ENCODE data around the gene KLHDC8A. TPM values are rescaled to one million over a fixed set of nuclear protein-coding genes. Genes with fewer than 3 reads are reported as not detected.

KLHDC8A gene
- total RNA-seq, 1 experiment from 2014 or later = not detected

GRCh38 chr1:205350691-205351141 lies 6.0 kb downstream of the KLHDC8A start:
- in situ Hi-C loops (cut with HindIII; ENCODE audit: low pct_unique_long_range_greater_than_20kb, low sequenced_read_pairs) = no loop called here
- no peak for DNase-seq (ENCODE audit: low read depth)

DNA sequence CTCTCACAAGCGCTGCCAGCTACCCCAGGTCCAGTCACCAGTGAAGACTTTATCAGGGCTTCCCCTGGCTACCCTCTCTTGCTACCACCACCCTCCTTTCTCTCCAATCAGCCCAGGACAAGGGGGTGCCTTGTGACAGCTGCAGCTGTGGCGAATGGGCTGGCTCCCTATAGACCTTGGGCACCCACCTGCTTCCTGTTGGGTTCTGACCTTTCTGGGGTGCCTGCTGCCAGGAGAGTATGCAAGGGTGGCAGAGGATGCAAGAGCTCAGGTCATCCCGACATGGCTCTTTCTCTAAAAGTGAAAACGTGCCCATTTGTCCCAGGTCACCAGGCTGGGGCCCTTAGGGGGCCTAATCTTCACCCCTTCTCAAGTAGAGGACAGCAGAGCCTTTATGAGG lies 6.6 kb downstream of the KLHDC8A start:
- in situ Hi-C loops (cut with HindIII; ENCODE audit: low pct_unique_long_range_greater_than_20kb, low sequenced_read_pairs) = no loop called here
- no peak for DNase-seq (ENCODE audit: low read depth)

DNA sequence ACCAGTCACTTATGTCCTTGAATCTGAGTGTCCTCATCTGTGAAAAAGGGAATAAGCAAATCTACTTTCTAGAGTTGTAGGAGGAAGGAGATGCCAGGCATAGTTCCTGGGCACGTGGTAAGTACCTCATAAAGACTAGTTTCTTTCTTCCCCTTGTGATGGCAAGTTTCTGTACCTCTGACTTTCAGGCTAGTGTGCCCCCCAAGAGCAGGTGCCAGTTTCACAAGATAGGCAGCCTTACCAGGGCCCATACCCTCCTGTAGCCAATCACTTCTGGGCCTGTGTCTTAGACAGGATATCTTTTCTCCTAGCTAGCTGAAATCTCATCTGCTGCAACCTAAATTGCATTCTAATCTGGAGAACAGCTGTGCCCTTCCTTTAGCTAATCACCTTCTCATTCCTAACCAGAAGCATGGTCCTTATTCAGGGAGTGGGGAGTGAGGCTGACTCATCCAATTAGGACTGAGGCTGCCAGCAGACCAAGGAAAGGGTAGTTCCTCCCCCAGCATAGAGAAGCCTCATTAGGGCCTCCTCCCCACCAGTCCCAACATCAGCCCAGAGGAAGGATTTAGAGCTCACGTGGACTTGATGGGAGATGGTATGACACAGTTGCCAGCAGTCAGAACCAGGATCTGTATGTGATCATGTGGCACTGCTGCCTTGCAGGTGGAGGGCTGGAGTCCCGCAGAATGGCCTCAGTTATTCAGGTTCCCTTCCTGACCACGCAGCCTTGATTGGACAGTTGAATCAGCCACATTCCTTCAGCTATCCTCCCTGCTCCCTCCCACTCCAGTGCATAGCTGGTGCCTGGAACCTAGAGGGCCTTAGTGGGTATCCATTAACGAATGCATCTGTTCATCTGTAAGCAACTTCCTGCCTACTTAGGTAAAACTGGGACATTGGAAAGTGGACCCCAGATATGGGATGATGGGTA lies 7.9 kb downstream of the KLHDC8A start:
- in situ Hi-C loops (cut with HindIII; ENCODE audit: low pct_unique_long_range_greater_than_20kb, low sequenced_read_pairs) = no loop called here
- DNase-seq (ENCODE audit: low read depth) = no peak

DNA sequence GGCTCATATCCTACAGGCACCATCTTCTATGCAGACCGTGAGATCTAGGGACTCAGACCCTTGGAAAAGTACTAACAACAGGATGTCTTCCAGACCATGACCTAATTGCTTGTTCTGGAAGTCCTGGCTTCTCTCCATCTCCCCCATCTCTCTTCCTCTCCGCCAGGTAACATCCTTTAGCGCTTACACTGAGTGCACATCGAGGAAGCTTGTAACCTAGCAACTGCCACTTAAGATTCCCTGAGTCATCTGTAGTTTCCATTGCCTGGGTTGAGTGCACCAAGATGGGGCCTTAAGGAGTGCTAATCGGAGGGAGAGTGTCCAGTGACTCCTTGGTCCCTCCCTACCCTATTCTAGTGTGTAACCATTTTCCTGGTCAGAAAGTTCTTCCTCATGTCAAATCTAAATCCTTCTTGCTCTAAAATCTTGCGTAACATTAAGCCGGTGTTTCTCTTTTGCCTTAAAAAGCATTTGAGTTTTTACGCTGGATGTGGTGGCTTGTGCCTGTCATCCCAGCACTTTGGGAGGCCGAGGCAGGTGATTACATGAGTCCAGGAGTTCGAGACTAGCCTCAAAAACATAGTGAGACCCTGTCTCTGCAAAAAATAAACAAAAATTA lies 9.7 kb downstream of the KLHDC8A start:
- DNase-seq (ENCODE audit: low read depth) = peak; percentile 69
- in situ Hi-C loops (cut with HindIII; ENCODE audit: low pct_unique_long_range_greater_than_20kb, low sequenced_read_pairs) = no loop called here

DNA sequence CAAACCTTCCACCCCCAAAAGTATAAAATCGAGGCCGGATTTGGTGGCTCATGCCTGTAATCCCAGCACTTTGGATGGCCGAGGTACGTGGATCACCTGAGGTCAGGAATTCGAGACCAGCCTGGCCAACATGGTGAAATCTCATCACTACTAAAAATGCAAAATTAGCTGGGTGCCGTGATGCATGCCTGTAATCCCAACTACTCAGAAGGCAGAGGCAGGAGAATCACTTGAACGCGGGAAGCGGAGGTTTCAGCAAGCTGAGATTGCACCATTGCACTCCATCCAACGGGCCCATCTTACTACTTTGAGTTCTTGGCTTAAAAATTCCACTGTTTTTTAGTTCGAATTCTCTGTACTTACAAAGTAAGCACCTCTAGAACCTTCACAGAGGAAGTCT lies 11.0 kb downstream of the KLHDC8A start:
- DNase-seq (ENCODE audit: low read depth) = no peak
- in situ Hi-C loops (cut with HindIII; ENCODE audit: low pct_unique_long_range_greater_than_20kb, low sequenced_read_pairs) = no loop called here

DNA sequence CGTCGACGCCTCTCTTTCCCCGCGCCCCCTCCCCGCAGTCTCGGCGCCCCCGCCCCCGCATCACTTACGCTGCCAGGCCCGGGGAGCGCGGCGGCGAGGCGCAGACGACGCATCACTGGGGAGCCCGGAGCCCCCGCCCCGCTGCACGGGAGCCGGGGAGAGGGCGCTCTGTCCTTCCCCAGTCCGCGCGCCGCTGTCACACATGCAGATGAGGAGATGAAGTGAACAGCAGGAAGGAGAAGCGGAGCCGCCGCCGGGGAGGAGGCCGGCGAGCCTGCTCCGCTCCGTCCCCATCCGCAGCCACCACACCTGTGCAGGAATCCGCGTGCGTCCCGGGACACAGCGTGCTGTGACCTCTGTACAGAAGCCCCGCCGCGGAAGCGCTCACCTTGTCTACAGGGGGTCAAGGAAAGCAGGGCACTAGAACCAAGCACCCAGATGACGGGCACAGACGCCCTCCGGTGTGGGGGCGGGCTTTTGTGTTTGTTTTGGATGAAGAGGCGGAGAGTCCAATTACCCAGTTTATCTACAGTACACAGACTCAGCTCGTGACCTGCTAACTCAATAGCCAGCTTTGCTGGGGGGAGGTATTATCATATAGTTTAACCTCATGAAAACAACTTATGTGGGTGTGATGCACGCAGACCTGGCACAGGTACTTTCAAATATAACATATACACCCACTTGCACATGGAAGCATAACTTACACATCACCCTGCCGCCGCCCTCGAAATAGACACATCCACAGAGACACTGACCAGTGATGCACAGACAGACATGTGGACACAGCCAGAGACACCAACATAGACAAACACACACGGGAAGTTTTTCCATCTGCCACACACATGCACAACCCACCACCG lies 12.4 kb downstream of the KLHDC8A start:
- no peak for DNase-seq (ENCODE audit: low read depth)
- in situ Hi-C loops (cut with HindIII; ENCODE audit: low pct_unique_long_range_greater_than_20kb, low sequenced_read_pairs) = no loop called here

GRCh38 chr1:205343431-205344065 lies 13.2 kb downstream of the KLHDC8A start:
- in situ Hi-C loops (cut with HindIII; ENCODE audit: low pct_unique_long_range_greater_than_20kb, low sequenced_read_pairs) = no loop called here
- DNase-seq (ENCODE audit: low read depth) = no peak

DNA sequence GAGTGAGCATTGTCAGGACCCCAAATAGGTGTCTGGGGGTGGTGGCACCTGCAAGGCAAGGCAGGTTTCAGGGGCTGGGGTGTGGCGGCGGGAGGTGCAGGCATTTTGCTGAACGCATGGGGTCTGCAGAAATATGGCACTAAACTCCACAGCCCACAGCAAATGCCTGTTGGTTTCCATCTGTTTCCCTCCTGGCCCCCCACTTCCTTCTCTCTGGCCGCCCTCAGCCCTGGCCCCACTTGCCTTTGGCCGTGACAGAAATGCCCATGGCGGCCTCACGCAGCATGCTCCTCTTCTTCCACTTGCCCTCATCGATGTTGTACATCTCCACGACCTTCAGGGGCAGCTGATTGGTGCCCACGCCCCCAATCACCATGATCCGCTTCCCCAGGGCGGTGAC lies 13.7 kb downstream of the KLHDC8A start:
- in situ Hi-C loops (cut with HindIII; ENCODE audit: low pct_unique_long_range_greater_than_20kb, low sequenced_read_pairs) = no loop called here
- DNase-seq (ENCODE audit: low read depth) = no peak

DNA sequence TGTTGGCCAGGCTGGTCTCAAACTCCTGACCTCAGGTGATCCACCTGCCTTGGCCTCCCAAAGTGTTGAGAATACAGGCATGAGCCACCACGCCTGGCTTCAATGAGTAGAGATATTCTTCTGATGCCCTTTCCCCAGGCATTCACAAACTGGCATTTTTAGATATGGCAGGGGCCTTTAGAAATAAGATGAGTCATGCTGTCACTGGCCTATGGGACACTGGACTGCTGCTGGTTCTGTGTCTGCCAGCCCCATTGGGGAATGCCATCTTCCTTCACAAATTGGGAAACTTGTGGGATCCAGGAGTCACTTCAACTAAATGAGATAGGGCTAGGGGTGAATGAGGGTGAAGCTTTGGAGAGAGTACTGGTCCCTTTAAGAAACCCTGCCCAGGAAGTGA lies 16.0 kb downstream of the KLHDC8A start:
- no peak for DNase-seq (ENCODE audit: low read depth)
- in situ Hi-C loops (cut with HindIII; ENCODE audit: low pct_unique_long_range_greater_than_20kb, low sequenced_read_pairs) = no loop called here

DNA sequence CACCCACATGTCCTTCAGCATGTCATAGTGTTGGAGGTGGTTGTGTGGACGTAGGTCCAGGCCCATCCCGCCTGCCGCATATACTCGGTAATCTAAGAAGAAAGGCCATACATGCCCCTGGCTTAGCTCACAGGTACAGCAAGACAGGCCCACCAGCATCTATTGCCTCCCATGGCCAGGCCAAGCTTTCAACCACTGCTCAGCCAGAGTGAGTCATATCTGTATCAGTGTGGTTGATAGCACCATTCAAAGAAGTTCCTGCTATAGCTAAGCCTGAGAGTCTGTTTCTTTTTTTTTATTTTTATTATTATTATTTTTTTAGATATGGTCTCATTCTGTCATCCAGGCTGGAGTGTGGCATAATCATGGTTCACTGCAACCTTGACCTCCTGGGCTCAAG lies 17.0 kb downstream of the KLHDC8A start:
- in situ Hi-C loops (cut with HindIII; ENCODE audit: low pct_unique_long_range_greater_than_20kb, low sequenced_read_pairs) = no loop called here
- DNase-seq (ENCODE audit: low read depth) = no peak

- no peak for DNase-seq (ENCODE audit: low read depth)
- in situ Hi-C loops (cut with HindIII; ENCODE audit: low pct_unique_long_range_greater_than_20kb, low sequenced_read_pairs) = no loop called here
Measured at GRCh38 chr1:205339197-205339702, 17.5 kb downstream of the KLHDC8A start.

DNA sequence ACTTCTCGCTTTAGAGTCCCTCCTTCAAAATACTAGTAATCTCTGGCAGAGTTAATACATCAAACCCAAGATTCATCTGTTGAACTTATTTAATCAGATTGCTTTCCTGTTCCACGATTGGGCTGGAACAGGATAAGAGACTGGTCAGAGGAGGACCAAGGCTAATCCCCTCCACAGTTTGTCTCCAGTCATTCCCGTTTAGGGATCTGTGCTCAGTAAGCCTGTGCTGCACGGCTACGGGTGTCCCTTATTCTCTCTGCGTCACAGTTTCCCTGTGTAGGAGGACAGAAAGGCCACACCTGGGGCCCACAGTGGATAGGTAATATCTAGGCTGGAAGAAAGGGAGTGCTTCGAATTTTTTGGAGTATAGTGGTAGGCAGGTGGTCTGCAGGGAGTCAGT lies 18.7 kb downstream of the KLHDC8A start:
- DNase-seq (ENCODE audit: low read depth) = no peak
- in situ Hi-C loops (cut with HindIII; ENCODE audit: low pct_unique_long_range_greater_than_20kb, low sequenced_read_pairs) = no loop called here

DNA sequence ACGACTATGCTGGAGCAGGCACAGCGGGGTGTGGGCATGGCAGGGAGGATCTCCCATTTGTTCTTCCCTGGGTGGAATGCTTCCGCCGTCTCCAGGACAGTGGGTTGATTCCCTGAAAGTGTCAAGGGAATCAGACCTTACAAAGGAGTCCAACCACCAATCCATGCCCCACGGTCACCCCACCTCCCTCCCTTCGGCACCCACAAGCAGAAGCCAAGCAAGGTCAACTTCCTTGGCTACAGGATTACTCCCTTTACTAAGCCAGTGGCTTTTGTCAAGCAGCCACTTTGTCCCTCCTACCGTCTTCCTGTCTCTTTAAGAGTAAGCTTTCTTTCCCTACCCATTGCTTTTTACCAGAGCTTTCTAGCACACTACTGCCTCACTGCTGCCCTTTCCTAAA lies 19.2 kb downstream of the KLHDC8A start:
- in situ Hi-C loops (cut with HindIII; ENCODE audit: low pct_unique_long_range_greater_than_20kb, low sequenced_read_pairs) = no loop called here
- no peak for DNase-seq (ENCODE audit: low read depth)

DNA sequence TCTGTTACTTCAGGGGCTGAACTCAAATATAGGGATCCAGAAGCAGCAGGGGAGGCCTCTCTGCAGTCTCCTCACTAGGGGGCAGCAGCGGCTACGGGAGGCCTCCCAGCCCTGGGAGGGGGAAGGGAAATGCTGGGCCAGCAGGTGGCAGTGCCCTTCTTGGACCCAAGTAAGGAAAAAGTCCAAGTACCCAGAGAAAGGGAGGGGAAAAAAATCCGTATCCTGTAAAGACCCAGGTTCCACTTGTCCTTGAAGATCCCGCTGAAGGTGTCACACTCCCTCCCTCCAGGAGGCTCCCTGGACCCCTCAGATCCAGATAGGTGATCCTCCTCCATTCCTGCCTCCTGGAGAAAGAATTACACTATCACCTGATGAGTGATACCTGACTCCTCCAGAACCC lies 21.0 kb downstream of the KLHDC8A start:
- in situ Hi-C loops (cut with HindIII; ENCODE audit: low pct_unique_long_range_greater_than_20kb, low sequenced_read_pairs) = no loop called here
- peak; percentile 82 for DNase-seq (ENCODE audit: low read depth)

GRCh38 chr1:205332015-205332791 lies 24.5 kb downstream of the KLHDC8A start:
- DNase-seq (ENCODE audit: low read depth) = no peak
- in situ Hi-C loops (cut with HindIII; ENCODE audit: low pct_unique_long_range_greater_than_20kb, low sequenced_read_pairs) = no loop called here

- in situ Hi-C loops (cut with HindIII; ENCODE audit: low pct_unique_long_range_greater_than_20kb, low sequenced_read_pairs) = no loop called here
Measured at GRCh38 chr1:205330150-205330549, 26.6 kb downstream of the KLHDC8A start.

GRCh38 chr1:205329719-205330118 lies 27.0 kb downstream of the KLHDC8A start:
- in situ Hi-C loops (cut with HindIII; ENCODE audit: low pct_unique_long_range_greater_than_20kb, low sequenced_read_pairs) = no loop called here

More at GRCh38 chr1:205330150-205330549, 26.6 kb downstream of the KLHDC8A start:
- DNase-seq (ENCODE audit: low read depth) = no peak

More at GRCh38 chr1:205329719-205330118, 27.0 kb downstream of the KLHDC8A start:
- DNase-seq (ENCODE audit: low read depth) = no peak

Data from Caki2 (cell line).